ENCODE data around the gene TMPRSS7. TPM values are rescaled to one million over a fixed set of nuclear protein-coding genes. Genes with fewer than 3 reads are reported as not detected.

Gene TMPRSS7, protein sequence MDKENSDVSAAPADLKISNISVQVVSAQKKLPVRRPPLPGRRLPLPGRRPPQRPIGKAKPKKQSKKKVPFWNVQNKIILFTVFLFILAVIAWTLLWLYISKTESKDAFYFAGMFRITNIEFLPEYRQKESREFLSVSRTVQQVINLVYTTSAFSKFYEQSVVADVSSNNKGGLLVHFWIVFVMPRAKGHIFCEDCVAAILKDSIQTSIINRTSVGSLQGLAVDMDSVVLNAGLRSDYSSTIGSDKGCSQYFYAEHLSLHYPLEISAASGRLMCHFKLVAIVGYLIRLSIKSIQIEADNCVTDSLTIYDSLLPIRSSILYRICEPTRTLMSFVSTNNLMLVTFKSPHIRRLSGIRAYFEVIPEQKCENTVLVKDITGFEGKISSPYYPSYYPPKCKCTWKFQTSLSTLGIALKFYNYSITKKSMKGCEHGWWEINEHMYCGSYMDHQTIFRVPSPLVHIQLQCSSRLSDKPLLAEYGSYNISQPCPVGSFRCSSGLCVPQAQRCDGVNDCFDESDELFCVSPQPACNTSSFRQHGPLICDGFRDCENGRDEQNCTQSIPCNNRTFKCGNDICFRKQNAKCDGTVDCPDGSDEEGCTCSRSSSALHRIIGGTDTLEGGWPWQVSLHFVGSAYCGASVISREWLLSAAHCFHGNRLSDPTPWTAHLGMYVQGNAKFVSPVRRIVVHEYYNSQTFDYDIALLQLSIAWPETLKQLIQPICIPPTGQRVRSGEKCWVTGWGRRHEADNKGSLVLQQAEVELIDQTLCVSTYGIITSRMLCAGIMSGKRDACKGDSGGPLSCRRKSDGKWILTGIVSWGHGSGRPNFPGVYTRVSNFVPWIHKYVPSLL
- total RNA-seq (0.09 TPM), polyA plus RNA-seq (0.05 TPM)
- long read RNA-seq, donor 1 = 0 reads
- long read RNA-seq, donor 2 = 0 reads
- long read RNA-seq, donor 3 = 0 reads
- long read RNA-seq, donor 4 = 0 reads
- long read RNA-seq, donor 5 = 0 reads
- long read RNA-seq, donor 6 = 0 reads
- long read RNA-seq, donor 7 = 0 reads
- long read RNA-seq, donor 8 = 0 reads
- long read RNA-seq, donor 9 = 0 reads
- long read RNA-seq, donor 10 = 0 reads

DNA sequence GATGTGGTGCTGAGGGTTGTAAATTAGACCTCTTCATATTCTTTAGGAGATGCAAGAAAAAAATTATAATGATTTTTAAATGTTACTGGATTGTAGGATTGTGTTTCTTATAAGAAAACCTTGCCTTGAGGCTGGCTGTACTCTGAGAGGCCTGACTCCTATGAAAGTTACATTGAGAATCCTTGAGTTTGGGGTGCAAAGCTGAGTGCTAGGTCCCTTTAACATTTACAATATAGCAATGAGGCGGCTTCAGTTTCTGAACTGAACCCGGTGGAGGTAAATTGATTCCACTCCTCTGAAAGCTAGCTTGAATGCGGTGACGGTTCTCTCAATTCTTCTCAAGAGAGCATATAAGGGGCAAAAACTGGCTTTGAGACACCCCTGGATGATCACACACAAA lies at the start of gene TMPRSS7:
Gene TMPRSS7 (plus strand): TSS at position 301 of the 400 bp plus-strand sequence. CDS start 110 bp downstream, outside the sequence.
- no peaks in the 10 kb centered on the region for H3K27me3 ChIP-seq (ENCODE audit: control insufficient read depth in 2 of 2, insufficient read depth in 1 of 2, low read length in 1 of 2)
- peaks cover 0 to 3% of the 10 kb centered on the region in 2 donors for H3K9me3 ChIP-seq (ENCODE audit: control insufficient read depth in 2 of 2, insufficient read depth in 1 of 2, low read length in 1 of 2)
- no peak within 1 kb of the TSS for H3K4me3 ChIP-seq (ENCODE audit: low read length in 2 of 2)
- WGBS = 96% methylated on average over 4 of the region's 4 CpGs
- H3K27ac ChIP-seq (ENCODE audit: low read depth in 1 of 2, low read length in 1 of 2) = no peak within 1 kb of the TSS
- peaks cover 0 to 2% of the 10 kb centered on the region in 2 donors for H3K4me1 ChIP-seq (ENCODE audit: control insufficient read depth in 2 of 2, insufficient read depth in 2 of 2, low read length in 2 of 2)
- DNase-seq (ENCODE audit: low read depth in 6 of 9, low spot score in 9 of 9) = no peak
- H3K36me3 ChIP-seq (ENCODE audit: control insufficient read depth in 2 of 2, insufficient read depth in 2 of 2, low read length in 1 of 2) = no peaks in the 10 kb centered on the region

DNA sequence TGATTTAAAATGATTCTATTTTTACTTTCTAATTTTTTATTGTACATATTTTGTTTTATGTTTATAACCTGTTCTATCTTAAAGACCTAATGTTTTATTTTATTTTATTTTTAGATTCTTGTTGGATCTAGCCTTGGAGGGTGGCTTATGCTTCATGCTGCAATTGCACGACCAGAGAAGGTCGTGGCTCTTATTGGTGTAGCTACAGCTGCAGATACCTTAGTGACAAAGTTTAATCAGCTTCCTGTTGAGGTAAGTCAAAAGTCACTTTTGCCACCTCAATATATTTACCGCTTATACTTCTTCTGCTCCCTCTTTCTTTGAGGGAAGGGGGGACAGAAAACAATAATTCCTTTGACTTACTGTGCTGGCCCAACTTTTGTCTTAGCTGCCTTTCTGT lies 47.7 kb upstream of the TMPRSS7 start:
- DNase-seq (ENCODE audit: low read depth in 6 of 9, low spot score in 9 of 9) = no peak
- WGBS = 88% methylated on average over 3 of the region's 3 CpGs
- Histone ChIP-seq H3K4me3 (ENCODE audit: low read length in 2 of 2) (no peak overlapping the region), H3K27me3 (ENCODE audit: control insufficient read depth in 2 of 2, insufficient read depth in 1 of 2, low read length in 1 of 2) (no peaks in the 10 kb centered on the region), H3K27ac (ENCODE audit: low read depth in 1 of 2, low read length in 1 of 2) (no peak overlapping the region), H3K9me3 (ENCODE audit: control insufficient read depth in 2 of 2, insufficient read depth in 1 of 2, low read length in 1 of 2) (no peaks in the 10 kb centered on the region), H3K36me3 (ENCODE audit: control insufficient read depth in 2 of 2, insufficient read depth in 2 of 2, low read length in 1 of 2) (peaks cover 18 to 46% of the 10 kb centered on the region in 2 donors), H3K4me1 (ENCODE audit: control insufficient read depth in 2 of 2, insufficient read depth in 2 of 2, low read length in 2 of 2) (no peaks in the 10 kb centered on the region)

- Histone ChIP-seq H3K27me3 (ENCODE audit: control insufficient read depth in 2 of 2, insufficient read depth in 1 of 2, low read length in 1 of 2) (no peaks in the 10 kb centered on the region), H3K4me1 (ENCODE audit: control insufficient read depth in 2 of 2, insufficient read depth in 2 of 2, low read length in 2 of 2) (no peaks in the 10 kb centered on the region), H3K4me3 (ENCODE audit: low read length in 2 of 2) (no peak overlapping the region), H3K9me3 (ENCODE audit: control insufficient read depth in 2 of 2, insufficient read depth in 1 of 2, low read length in 1 of 2) (no peaks in the 10 kb centered on the region), H3K27ac (ENCODE audit: low read depth in 1 of 2, low read length in 1 of 2) (no peak overlapping the region), H3K36me3 (ENCODE audit: control insufficient read depth in 2 of 2, insufficient read depth in 2 of 2, low read length in 1 of 2) (peaks cover 29 to 52% of the 10 kb centered on the region in 2 donors)
- peak in 2 of 9 donors; percentile 33 to 66 for DNase-seq (ENCODE audit: low read depth in 6 of 9, low spot score in 9 of 9)
- 91% methylated on average over 3 of the region's 3 CpGs for WGBS
Observed at GRCh38 chr3:111989061-111989678, 45.4 kb upstream of the TMPRSS7 start.

GRCh38 chr3:111993038-111993437 lies 41.5 kb upstream of the TMPRSS7 start:
- WGBS = 97% methylated on average over 2 of the region's 2 CpGs
- Histone ChIP-seq H3K9me3 (ENCODE audit: control insufficient read depth in 2 of 2, insufficient read depth in 1 of 2, low read length in 1 of 2) (no peaks in the 10 kb centered on the region), H3K27me3 (ENCODE audit: control insufficient read depth in 2 of 2, insufficient read depth in 1 of 2, low read length in 1 of 2) (no peaks in the 10 kb centered on the region), H3K4me3 (ENCODE audit: low read length in 2 of 2) (no peak overlapping the region), H3K36me3 (ENCODE audit: control insufficient read depth in 2 of 2, insufficient read depth in 2 of 2, low read length in 1 of 2) (peaks cover 19 to 33% of the 10 kb centered on the region in 2 donors), H3K27ac (ENCODE audit: low read depth in 1 of 2, low read length in 1 of 2) (no peak overlapping the region), H3K4me1 (ENCODE audit: control insufficient read depth in 2 of 2, insufficient read depth in 2 of 2, low read length in 2 of 2) (no peaks in the 10 kb centered on the region)
- no peak for DNase-seq (ENCODE audit: low read depth in 6 of 9, low spot score in 9 of 9)

- H3K4me3 ChIP-seq (ENCODE audit: low read length in 2 of 2) = peak within 1 kb of the TSS; percentile 36 to 47
- H3K4me1 ChIP-seq (ENCODE audit: control insufficient read depth in 2 of 2, insufficient read depth in 2 of 2, low read length in 2 of 2) = peaks cover 11 to 24% of the 10 kb centered on the region in 2 donors
- H3K27me3 ChIP-seq (ENCODE audit: control insufficient read depth in 2 of 2, insufficient read depth in 1 of 2, low read length in 1 of 2) = peaks cover 0 to 22% of the 10 kb centered on the region in 2 donors
- WGBS = 4% methylated on average over 30 of the region's 30 CpGs
- peak in 2 of 9 donors; percentile 13 to 38 for DNase-seq (ENCODE audit: low read depth in 6 of 9, low spot score in 9 of 9)
- peaks cover 0 to under 1% of the 10 kb centered on the region in 2 donors for H3K36me3 ChIP-seq (ENCODE audit: control insufficient read depth in 2 of 2, insufficient read depth in 2 of 2, low read length in 1 of 2)
- H3K9me3 ChIP-seq (ENCODE audit: control insufficient read depth in 2 of 2, insufficient read depth in 1 of 2, low read length in 1 of 2) = peaks cover 0 to 3% of the 10 kb centered on the region in 2 donors
- no peak within 1 kb of the TSS for H3K27ac ChIP-seq (ENCODE audit: low read depth in 1 of 2, low read length in 1 of 2)
Observed at GRCh38 chr3:111998636-111999483, 35.7 kb upstream of the TMPRSS7 start, which contains the start of gene TAGLN3. Gene TAGLN3 (plus strand): TSS chr3:111998922. CDS start chr3:111999423, 501 bp downstream.

DNA sequence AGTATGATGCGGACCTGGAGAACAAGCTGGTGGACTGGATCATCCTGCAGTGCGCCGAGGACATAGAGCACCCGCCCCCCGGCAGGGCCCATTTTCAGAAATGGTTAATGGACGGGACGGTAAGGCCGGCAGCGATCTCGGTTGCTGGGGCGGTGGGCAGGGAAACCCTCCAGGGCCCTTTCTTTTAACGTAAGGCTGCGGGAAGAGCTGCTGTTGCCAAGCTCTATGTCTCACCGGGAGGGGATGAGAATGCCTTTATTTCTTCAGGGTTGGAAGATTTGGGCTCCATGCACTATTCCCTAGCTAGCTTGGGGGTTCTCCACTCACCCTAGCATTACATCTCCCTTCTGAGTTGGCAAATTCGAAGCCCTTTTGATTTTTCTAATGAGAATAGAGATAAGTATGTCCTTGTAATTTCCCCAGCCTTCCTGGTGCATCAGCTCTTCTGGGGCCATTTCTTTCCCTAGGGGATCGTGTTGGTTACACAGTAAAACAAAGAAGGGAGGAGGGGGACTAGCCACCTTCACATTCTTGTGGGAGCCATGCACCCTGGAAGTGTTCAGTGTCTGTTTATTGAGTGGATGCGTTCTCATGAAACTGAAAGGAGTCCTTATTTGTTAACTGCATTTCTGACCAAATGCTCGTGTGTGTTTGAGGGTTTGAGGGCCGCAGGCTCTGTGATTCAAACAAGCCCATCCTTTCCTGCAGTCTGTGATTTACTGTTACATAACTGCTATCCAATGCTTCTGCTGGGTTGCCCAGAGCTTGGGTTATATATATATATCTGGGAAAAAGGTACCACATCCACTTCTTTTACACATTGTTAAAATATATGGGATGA lies 34.8 kb upstream of the TMPRSS7 start:
- peak overlapping the region; percentile 36 to 47 for H3K4me3 ChIP-seq (ENCODE audit: low read length in 2 of 2)
- WGBS = 32% methylated on average over 19 of the region's 19 CpGs
- H3K4me1 ChIP-seq (ENCODE audit: control insufficient read depth in 2 of 2, insufficient read depth in 2 of 2, low read length in 2 of 2) = peaks cover 11 to 24% of the 10 kb centered on the region in 2 donors
- no peaks in the 10 kb centered on the region for H3K36me3 ChIP-seq (ENCODE audit: control insufficient read depth in 2 of 2, insufficient read depth in 2 of 2, low read length in 1 of 2)
- peaks cover 0 to 22% of the 10 kb centered on the region in 2 donors for H3K27me3 ChIP-seq (ENCODE audit: control insufficient read depth in 2 of 2, insufficient read depth in 1 of 2, low read length in 1 of 2)
- H3K27ac ChIP-seq (ENCODE audit: low read depth in 1 of 2, low read length in 1 of 2) = no peak overlapping the region
- peaks cover 0 to 3% of the 10 kb centered on the region in 2 donors for H3K9me3 ChIP-seq (ENCODE audit: control insufficient read depth in 2 of 2, insufficient read depth in 1 of 2, low read length in 1 of 2)
- DNase-seq (ENCODE audit: low read depth in 6 of 9, low spot score in 9 of 9) = no peak

GRCh38 chr3:112000367-112000771 lies 34.2 kb upstream of the TMPRSS7 start:
- Histone ChIP-seq H3K4me3 (ENCODE audit: low read length in 2 of 2) (no peak overlapping the region), H3K27ac (ENCODE audit: low read depth in 1 of 2, low read length in 1 of 2) (no peak overlapping the region), H3K27me3 (ENCODE audit: control insufficient read depth in 2 of 2, insufficient read depth in 1 of 2, low read length in 1 of 2) (peaks cover 0 to 22% of the 10 kb centered on the region in 2 donors), H3K4me1 (ENCODE audit: control insufficient read depth in 2 of 2, insufficient read depth in 2 of 2, low read length in 2 of 2) (peaks cover 11 to 24% of the 10 kb centered on the region in 2 donors), H3K36me3 (ENCODE audit: control insufficient read depth in 2 of 2, insufficient read depth in 2 of 2, low read length in 1 of 2) (no peaks in the 10 kb centered on the region), H3K9me3 (ENCODE audit: control insufficient read depth in 2 of 2, insufficient read depth in 1 of 2, low read length in 1 of 2) (peaks cover 0 to 3% of the 10 kb centered on the region in 2 donors)
- 95% methylated on average over 5 of the region's 5 CpGs for WGBS
- DNase-seq (ENCODE audit: low read depth in 6 of 9, low spot score in 9 of 9) = no peak
